BJ (cell line): ENCODE results near the gene P2RY2. TPM values are rescaled to one million over a fixed set of nuclear protein-coding genes. Genes with fewer than 3 reads are reported as not detected.

Source experiments
- CTCF ChIA-PET: fragments of 350-600 bp; formaldehyde crosslinking; extraction: SDS; loops from one replicate; lab custom pipeline; 2021; ENCODE audit warnings: antibody characterized with exemption, inconsistent platforms; lab: Yijun Ruan, JAX
- POLR2A ChIA-PET: fragments of 300-600 bp; sonication (Branson Sonifier 250); formaldehyde crosslinking; extraction: SDS; loops from one replicate; lab custom pipeline; 2021; ENCODE audit warnings: antibody characterized with exemption; lab: Charles Lee
- DNase-seq: peaks from one replicate; pipeline ENCODE4 v3.0.0-alpha.2; 2011; ENCODE audit warnings: low read depth
- H3K27me3 ChIP-seq: 2 replicates; pipeline ENCODE4 v1.6.0; 2011; ENCODE audit warnings: low read length; ENCODE audit not compliant: control insufficient read depth, insufficient read depth
- H3K36me3 ChIP-seq: 2 replicates; pipeline ENCODE4 v1.5.1; 2011; ENCODE audit warnings: low read length; ENCODE audit not compliant: control insufficient read depth, insufficient read depth
- H3K4me3 ChIP-seq: 2 replicates; pipeline ENCODE4 v1.5.1; 2011; ENCODE audit warnings: low read depth, mild to moderate bottlenecking, control low read depth, low read length
- CTCF ChIP-seq: IDR thresholded peaks from 2 replicates; pipeline ENCODE4 v1.5.1; 2011; ENCODE audit warnings: low read depth, mild to moderate bottlenecking, control low read depth, inconsistent platforms, low read length, moderate library complexity; ENCODE audit not compliant: insufficient read depth
- polyA plus RNA-seq: library from polyadenylated mRNA; depleted of rRNA; stranded (reverse); fragments of >200 nt; gene quantifications from 2 replicates; pipeline ENCODE4 v1.2.3, GENCODE V29; 2011

Gene P2RY2
- polyA plus RNA-seq, 1 experiment = 0.15 TPM

GRCh38 chr11:73199446-73199845, 18.6 kb upstream of the P2RY2 start:
- no peak for DNase-seq
- H3K4me3 ChIP-seq = no peak overlapping the region
- POLR2A ChIA-PET = no interaction called here
- TF ChIP-seq CTCF = no peak
- H3K36me3 ChIP-seq = no peaks in the 10 kb centered on the region
- CTCF ChIA-PET = no interaction called here
- peaks cover 3% of the 10 kb centered on the region; the same call in 1 of the 2 replicates for H3K27me3 ChIP-seq

- ChIA-PET CTCF (interaction anchor here (0.9 to 1.1 kb wide), 2 partner anchors 26 to 91 kb away, joined by 3 read pairs; no protein-coding TSS in a partner anchor), POLR2A (no interaction called here)
- DNase-seq = no peak
- H3K27me3 ChIP-seq = peaks cover 3% of the 10 kb centered on the region; the same call in 1 of the 2 replicates
- no peak overlapping the region for H3K4me3 ChIP-seq
- H3K36me3 ChIP-seq = no peaks in the 10 kb centered on the region
- no peak for TF ChIP-seq CTCF
Measured at GRCh38 chr11:73200256-73200655, 17.8 kb upstream of the P2RY2 start.

GRCh38 chr11:73201249-73201648, 16.8 kb upstream of the P2RY2 start:
- ChIA-PET CTCF (interaction anchor here (1.5 to 1.7 kb wide), 2 partner anchors 15 to 42 kb away, joined by 4 to 5 read pairs; no protein-coding TSS in a partner anchor), POLR2A (no interaction called here)
- Histone ChIP-seq H3K36me3 (no peaks in the 10 kb centered on the region), H3K27me3 (peaks cover 3% of the 10 kb centered on the region; the same call in 1 of the 2 replicates), H3K4me3 (no peak overlapping the region)
- no peak for DNase-seq
- no peak for TF ChIP-seq CTCF

GRCh38 chr11:73201888-73202780, 15.9 kb upstream of the P2RY2 start:
- H3K27me3 ChIP-seq = peaks cover 3% of the 10 kb centered on the region; the same call in 1 of the 2 replicates
- H3K4me3 ChIP-seq = no peak overlapping the region
- ChIA-PET POLR2A (no interaction called here), CTCF (interaction anchor here (1.5 to 1.7 kb wide), 2 partner anchors 16 to 41 kb away, joined by 4 to 5 read pairs; no protein-coding TSS in a partner anchor)
- TF ChIP-seq CTCF = no peak
- DNase-seq = no peak
- no peaks in the 10 kb centered on the region for H3K36me3 ChIP-seq

GRCh38 chr11:73203322-73203721, 14.8 kb upstream of the P2RY2 start:
- no peak overlapping the region for H3K4me3 ChIP-seq
- no peaks in the 10 kb centered on the region for H3K36me3 ChIP-seq
- DNase-seq = no peak
- peaks cover 3% of the 10 kb centered on the region; the same call in 1 of the 2 replicates for H3K27me3 ChIP-seq
- CTCF ChIA-PET = interaction anchor here (0.9 to 1.0 kb wide), 2 partner anchors 10 to 86 kb away, joined by 3 read pairs; no protein-coding TSS in a partner anchor
- TF ChIP-seq CTCF = no peak
- POLR2A ChIA-PET = no interaction called here
